LNCAP (cell line): ENCODE measurements around the gene PCDHGA7.

Experiments used
- TF ChIP-seq, protein P1 (sequence below): fragments of 450-650 bp; IDR thresholded peaks from 2 replicates; pipeline ENCODE4 v1.5.1; 2017; ENCODE audit warnings: mild to moderate bottlenecking

The PCDHGA7 gene

GRCh38 chr5:141389153-141390042 is 6.9 kb downstream of the PCDHGA7 start:
- TF ChIP-seq, protein P1, sequence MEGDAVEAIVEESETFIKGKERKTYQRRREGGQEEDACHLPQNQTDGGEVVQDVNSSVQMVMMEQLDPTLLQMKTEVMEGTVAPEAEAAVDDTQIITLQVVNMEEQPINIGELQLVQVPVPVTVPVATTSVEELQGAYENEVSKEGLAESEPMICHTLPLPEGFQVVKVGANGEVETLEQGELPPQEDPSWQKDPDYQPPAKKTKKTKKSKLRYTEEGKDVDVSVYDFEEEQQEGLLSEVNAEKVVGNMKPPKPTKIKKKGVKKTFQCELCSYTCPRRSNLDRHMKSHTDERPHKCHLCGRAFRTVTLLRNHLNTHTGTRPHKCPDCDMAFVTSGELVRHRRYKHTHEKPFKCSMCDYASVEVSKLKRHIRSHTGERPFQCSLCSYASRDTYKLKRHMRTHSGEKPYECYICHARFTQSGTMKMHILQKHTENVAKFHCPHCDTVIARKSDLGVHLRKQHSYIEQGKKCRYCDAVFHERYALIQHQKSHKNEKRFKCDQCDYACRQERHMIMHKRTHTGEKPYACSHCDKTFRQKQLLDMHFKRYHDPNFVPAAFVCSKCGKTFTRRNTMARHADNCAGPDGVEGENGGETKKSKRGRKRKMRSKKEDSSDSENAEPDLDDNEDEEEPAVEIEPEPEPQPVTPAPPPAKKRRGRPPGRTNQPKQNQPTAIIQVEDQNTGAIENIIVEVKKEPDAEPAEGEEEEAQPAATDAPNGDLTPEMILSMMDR = no peak

- TF ChIP-seq, protein P1 = peak; percentile 41; the same call in 1 of the 2 replicates
Measured at GRCh38 chr5:141392429-141393198, 10.1 kb downstream of the PCDHGA7 start, which contains the start of gene PCDHGA8. PCDHGA8 (plus strand) TSS chr5:141392633; CDS start chr5:141392814, 181 bp downstream.

DNA sequence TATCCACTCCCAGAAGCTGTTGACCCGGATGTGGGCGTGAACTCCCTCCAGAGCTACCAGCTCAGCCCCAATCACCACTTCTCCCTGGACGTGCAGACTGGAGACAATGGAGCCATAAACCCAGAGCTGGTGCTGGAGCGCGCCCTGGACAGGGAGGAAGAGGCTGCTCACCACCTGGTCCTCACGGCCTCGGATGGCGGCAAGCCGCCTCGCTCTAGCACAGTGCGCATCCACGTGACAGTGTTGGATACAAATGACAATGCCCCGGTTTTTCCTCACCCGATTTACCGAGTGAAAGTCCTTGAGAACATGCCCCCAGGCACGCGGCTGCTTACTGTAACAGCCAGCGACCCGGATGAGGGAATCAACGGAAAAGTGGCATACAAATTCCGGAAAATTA is 10.7 kb downstream of the PCDHGA7 start:
- TF ChIP-seq, protein P1 = no peak

DNA sequence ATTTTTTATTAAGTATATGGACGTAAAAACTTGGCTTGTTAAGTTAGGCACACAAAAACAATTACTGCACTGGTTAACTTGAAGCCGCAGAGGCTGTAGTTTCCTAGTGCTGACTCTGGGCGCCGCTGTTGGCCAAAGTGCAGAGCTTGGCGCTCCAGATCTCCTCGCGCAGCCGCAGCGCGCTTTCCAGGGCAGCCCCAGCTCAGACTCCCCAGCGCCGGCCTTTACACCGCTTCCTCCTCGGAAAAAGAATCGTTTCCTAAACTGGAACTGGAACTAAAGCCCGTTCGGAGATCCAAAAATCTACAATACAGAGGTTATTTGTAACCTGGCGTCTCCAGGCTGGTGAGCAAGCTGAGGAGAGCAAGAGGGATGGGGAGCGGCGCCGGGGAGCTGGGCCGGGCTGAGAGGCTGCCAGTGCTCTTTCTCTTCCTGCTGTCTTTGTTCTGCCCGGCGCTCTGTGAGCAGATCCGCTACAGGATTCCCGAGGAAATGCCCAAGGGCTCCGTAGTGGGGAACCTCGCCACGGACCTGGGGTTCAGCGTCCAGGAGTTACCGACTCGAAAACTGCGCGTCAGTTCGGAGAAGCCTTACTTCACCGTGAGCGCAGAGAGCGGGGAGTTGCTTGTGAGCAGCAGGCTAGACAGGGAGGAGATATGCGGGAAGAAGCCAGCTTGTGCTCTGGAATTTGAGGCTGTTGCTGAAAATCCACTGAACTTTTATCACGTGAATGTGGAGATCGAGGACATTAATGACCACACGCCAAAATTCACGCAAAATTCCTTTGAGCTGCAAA is 15.4 kb downstream of the PCDHGA7 start, which contains the start of gene PCDHGB5:
Gene PCDHGB5 (plus strand): TSS at position 192 of the 796 bp plus-strand sequence. CDS start 181 bp downstream, at position 373.
- TF ChIP-seq, protein P1 = peak; percentile 76

DNA sequence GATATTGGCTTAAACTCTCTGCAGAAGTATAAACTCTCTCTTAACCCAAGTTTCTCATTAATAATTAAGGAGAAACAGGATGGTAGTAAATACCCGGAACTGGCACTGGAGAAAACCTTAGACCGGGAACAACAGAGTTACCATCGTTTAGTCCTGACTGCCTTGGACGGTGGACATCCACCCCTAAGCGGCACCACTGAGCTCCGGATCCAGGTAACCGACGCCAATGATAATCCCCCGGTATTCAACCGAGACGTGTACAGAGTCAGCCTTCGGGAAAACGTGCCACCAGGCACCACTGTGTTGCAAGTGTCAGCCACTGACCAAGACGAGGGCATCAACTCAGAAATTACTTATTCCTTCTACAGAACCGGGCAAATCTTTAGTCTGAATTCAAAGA is 16.1 kb downstream of the PCDHGA7 start:
- TF ChIP-seq, protein P1 = no peak

GRCh38 chr5:141399555-141400258 is 17.2 kb downstream of the PCDHGA7 start:
- TF ChIP-seq, protein P1 = no peak
